ENCODE measurements around the gene MAN2A1. TPM values are rescaled to one million over a fixed set of nuclear protein-coding genes. Genes with fewer than 3 reads are reported as not detected.

MAN2A1 gene
- total and polyA plus RNA-seq, 2 experiments from 2014 or later: 32.5 to 129 TPM

DNA sequence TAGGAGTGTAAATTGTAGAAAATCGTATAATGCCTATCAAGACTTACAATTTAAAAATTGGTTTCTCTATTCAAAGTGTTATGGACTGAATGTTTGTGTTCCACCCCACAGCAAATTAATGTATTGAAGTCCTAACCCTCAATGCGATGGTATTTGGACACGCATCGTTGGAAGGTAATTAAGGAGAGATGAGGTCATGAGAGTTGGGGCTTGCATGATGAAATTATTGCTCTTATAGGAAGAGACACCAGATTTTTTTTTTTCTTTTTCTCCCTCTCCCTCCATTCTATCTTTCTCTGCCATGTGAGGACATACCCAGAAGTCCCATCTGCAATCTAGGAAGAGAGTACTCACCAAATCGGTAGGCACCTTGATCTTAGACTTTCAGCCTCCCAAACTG lies 189.2 kb downstream of the MAN2A1 start:
- Histone ChIP-seq H3K27ac (ENCODE audit: low read depth) (no peak overlapping the region), H3K79me2 (replicated peaks; ENCODE audit: insufficient read depth) (no peaks in the 10 kb centered on the region), H3K4me1 (ENCODE audit: insufficient read depth) (no peaks in the 10 kb centered on the region), H3K4me2 (no peak overlapping the region), H2AFZ (no peak overlapping the region), H3K9me2 (ENCODE audit: insufficient read depth) (no peaks in the 10 kb centered on the region), H4K20me1 (replicated peaks; ENCODE audit: insufficient read depth) (no peaks in the 10 kb centered on the region), H3K27me3 (ENCODE audit: insufficient read depth) (no peaks in the 10 kb centered on the region), H3F3A (replicated peaks; ENCODE audit: low read depth) (no peaks in the 10 kb centered on the region), H3K4me3 (no peak overlapping the region), H3K36me3 (ENCODE audit: insufficient read depth) (no peaks in the 10 kb centered on the region)
- no peaks in the 10 kb centered on the region; the same call in 2 of the 3 replicates for H3K4me1 Mint-ChIP-seq
- no peaks in the 10 kb centered on the region for H3K9me3 Mint-ChIP-seq
- no peak overlapping the region for H3K27ac Mint-ChIP-seq
- H3K36me3 Mint-ChIP-seq (ENCODE audit: low read depth): no peaks in the 10 kb centered on the region
- TF ChIP-seq NANOG (IDR thresholded peaks at IDR 0.05; ENCODE audit: borderline replicate concordance) (no peak), ZNF331 (CRISPR knock-in tag; IDR thresholded peaks at IDR 0.05; ENCODE audit: low read depth) (no peak), JUNB (IDR thresholded peaks at IDR 0.05; ENCODE audit: unreplicated experiment) (no peak), ETS1 (IDR thresholded peaks at IDR 0.05) (no peak), STAT1 (IDR thresholded peaks at IDR 0.05; ENCODE audit: unreplicated experiment) (no peak), POLR2AphosphoS5 (IDR thresholded peaks at IDR 0.05; ENCODE audit: low read depth) (no peak), ZNF114 (CRISPR knock-in tag; IDR thresholded peaks at IDR 0.05) (no peak), CREB1 (CRISPR knock-in tag; IDR thresholded peaks at IDR 0.05; ENCODE audit: low read depth) (no peak), CTCF (conservative IDR thresholded peaks at IDR 0.05; ENCODE audit: low read depth in 2 of 2) (no peak), EZH2phosphoT487 (IDR thresholded peaks at IDR 0.05; ENCODE audit: unreplicated experiment) (no peak), EZH2 (IDR thresholded peaks at IDR 0.05; ENCODE audit: low read depth, unreplicated experiment) (no peak)
- TF ChIP-seq, protein P1, sequence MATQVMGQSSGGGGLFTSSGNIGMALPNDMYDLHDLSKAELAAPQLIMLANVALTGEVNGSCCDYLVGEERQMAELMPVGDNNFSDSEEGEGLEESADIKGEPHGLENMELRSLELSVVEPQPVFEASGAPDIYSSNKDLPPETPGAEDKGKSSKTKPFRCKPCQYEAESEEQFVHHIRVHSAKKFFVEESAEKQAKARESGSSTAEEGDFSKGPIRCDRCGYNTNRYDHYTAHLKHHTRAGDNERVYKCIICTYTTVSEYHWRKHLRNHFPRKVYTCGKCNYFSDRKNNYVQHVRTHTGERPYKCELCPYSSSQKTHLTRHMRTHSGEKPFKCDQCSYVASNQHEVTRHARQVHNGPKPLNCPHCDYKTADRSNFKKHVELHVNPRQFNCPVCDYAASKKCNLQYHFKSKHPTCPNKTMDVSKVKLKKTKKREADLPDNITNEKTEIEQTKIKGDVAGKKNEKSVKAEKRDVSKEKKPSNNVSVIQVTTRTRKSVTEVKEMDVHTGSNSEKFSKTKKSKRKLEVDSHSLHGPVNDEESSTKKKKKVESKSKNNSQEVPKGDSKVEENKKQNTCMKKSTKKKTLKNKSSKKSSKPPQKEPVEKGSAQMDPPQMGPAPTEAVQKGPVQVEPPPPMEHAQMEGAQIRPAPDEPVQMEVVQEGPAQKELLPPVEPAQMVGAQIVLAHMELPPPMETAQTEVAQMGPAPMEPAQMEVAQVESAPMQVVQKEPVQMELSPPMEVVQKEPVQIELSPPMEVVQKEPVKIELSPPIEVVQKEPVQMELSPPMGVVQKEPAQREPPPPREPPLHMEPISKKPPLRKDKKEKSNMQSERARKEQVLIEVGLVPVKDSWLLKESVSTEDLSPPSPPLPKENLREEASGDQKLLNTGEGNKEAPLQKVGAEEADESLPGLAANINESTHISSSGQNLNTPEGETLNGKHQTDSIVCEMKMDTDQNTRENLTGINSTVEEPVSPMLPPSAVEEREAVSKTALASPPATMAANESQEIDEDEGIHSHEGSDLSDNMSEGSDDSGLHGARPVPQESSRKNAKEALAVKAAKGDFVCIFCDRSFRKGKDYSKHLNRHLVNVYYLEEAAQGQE (IDR thresholded peaks at IDR 0.05; ENCODE audit: unreplicated experiment): no peak
- TF ChIP-seq, protein P2, sequence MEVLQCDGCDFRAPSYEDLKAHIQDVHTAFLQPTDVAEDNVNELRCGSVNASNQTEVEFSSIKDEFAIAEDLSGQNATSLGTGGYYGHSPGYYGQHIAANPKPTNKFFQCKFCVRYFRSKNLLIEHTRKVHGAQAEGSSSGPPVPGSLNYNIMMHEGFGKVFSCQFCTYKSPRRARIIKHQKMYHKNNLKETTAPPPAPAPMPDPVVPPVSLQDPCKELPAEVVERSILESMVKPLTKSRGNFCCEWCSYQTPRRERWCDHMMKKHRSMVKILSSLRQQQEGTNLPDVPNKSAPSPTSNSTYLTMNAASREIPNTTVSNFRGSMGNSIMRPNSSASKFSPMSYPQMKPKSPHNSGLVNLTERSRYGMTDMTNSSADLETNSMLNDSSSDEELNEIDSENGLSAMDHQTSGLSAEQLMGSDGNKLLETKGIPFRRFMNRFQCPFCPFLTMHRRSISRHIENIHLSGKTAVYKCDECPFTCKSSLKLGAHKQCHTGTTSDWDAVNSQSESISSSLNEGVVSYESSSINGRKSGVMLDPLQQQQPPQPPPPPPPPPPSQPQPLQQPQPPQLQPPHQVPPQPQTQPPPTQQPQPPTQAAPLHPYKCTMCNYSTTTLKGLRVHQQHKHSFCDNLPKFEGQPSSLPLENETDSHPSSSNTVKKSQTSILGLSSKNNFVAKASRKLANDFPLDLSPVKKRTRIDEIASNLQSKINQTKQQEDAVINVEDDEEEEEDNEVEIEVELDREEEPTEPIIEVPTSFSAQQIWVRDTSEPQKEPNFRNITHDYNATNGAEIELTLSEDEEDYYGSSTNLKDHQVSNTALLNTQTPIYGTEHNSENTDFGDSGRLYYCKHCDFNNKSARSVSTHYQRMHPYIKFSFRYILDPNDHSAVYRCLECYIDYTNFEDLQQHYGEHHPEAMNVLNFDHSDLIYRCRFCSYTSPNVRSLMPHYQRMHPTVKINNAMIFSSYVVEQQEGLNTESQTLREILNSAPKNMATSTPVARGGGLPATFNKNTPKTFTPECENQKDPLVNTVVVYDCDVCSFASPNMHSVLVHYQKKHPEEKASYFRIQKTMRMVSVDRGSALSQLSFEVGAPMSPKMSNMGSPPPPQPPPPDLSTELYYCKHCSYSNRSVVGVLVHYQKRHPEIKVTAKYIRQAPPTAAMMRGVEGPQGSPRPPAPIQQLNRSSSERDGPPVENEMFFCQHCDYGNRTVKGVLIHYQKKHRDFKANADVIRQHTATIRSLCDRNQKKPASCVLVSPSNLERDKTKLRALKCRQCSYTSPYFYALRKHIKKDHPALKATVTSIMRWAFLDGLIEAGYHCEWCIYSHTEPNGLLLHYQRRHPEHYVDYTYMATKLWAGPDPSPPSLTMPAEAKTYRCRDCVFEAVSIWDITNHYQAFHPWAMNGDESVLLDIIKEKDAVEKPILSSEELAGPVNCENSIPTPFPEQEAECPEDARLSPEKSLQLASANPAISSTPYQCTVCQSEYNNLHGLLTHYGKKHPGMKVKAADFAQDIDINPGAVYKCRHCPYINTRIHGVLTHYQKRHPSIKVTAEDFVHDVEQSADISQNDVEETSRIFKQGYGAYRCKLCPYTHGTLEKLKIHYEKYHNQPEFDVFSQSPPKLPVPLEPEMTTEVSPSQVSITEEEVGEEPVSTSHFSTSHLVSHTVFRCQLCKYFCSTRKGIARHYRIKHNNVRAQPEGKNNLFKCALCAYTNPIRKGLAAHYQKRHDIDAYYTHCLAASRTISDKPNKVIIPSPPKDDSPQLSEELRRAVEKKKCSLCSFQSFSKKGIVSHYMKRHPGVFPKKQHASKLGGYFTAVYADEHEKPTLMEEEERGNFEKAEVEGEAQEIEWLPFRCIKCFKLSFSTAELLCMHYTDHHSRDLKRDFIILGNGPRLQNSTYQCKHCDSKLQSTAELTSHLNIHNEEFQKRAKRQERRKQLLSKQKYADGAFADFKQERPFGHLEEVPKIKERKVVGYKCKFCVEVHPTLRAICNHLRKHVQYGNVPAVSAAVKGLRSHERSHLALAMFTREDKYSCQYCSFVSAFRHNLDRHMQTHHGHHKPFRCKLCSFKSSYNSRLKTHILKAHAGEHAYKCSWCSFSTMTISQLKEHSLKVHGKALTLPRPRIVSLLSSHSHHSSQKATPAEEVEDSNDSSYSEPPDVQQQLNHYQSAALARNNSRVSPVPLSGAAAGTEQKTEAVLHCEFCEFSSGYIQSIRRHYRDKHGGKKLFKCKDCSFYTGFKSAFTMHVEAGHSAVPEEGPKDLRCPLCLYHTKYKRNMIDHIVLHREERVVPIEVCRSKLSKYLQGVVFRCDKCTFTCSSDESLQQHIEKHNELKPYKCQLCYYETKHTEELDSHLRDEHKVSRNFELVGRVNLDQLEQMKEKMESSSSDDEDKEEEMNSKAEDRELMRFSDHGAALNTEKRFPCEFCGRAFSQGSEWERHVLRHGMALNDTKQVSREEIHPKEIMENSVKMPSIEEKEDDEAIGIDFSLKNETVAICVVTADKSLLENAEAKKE (CRISPR knock-in tag; IDR thresholded peaks at IDR 0.05): no peak
- no peak overlapping the region for H3K4me3 Mint-ChIP-seq
- no peak for DNase-seq (ENCODE audit: low spot score)
- no peaks in the 10 kb centered on the region for H3K27me3 Mint-ChIP-seq (ENCODE audit: insufficient read depth, low read depth, poor library complexity)
- no peak for ATAC-seq
